ENCODE data around the gene RNU6-9.

The RNU6-9 gene

GRCh38 chr19:934865-935479, 41.7 kb downstream of the RNU6-9 start:
- peak; percentile 85 for DNase-seq (ENCODE audit: low read depth)
- TF ChIP-seq CTCF (IDR thresholded peaks at IDR 0.05; ENCODE audit: low read length, missing control alignments), result no peak
- no peak overlapping the region for H3K4me3 ChIP-seq (replicated peaks; ENCODE audit: low read depth, low read length)

- no peak overlapping the region for H3K4me3 ChIP-seq (replicated peaks; ENCODE audit: low read depth, low read length)
- no peak for TF ChIP-seq CTCF (IDR thresholded peaks at IDR 0.05; ENCODE audit: low read length, missing control alignments)
- no peak for DNase-seq (ENCODE audit: low read depth)
These were observed 42.9 kb downstream of the RNU6-9 start for GRCh38 chr19:936175-936546.

- no peak for TF ChIP-seq CTCF (IDR thresholded peaks at IDR 0.05; ENCODE audit: low read length, missing control alignments)
These were observed 44.0 kb downstream of the RNU6-9 start for GRCh38 chr19:937259-937694.

GRCh38 chr19:938233-938923, 45.1 kb downstream of the RNU6-9 start:
- no peak for DNase-seq (ENCODE audit: low read depth)
- TF ChIP-seq CTCF (IDR thresholded peaks at IDR 0.05; ENCODE audit: low read length, missing control alignments), result no peak
- H3K4me3 ChIP-seq (replicated peaks; ENCODE audit: low read depth, low read length), result no peak overlapping the region

More at GRCh38 chr19:937259-937694, 44.0 kb downstream of the RNU6-9 start:
- no peak for DNase-seq (ENCODE audit: low read depth)
- H3K4me3 ChIP-seq (replicated peaks; ENCODE audit: low read depth, low read length), result no peak overlapping the region

- no peak for DNase-seq (ENCODE audit: low read depth)
- H3K4me3 ChIP-seq (replicated peaks; ENCODE audit: low read depth, low read length), result no peak overlapping the region
- TF ChIP-seq CTCF (IDR thresholded peaks at IDR 0.05; ENCODE audit: low read length, missing control alignments), result no peak
These were observed 46.2 kb downstream of the RNU6-9 start for GRCh38 chr19:939439-939838.

- H3K4me3 ChIP-seq (replicated peaks; ENCODE audit: low read depth, low read length), result no peak overlapping the region
- no peak for DNase-seq (ENCODE audit: low read depth)
- TF ChIP-seq CTCF (IDR thresholded peaks at IDR 0.05; ENCODE audit: low read length, missing control alignments), result no peak
These were observed 46.6 kb downstream of the RNU6-9 start for GRCh38 chr19:939922-940321.

Measured in fibroblast of pulmonary artery (primary cell).